Hepatocyte (in vitro differentiated cells): ENCODE results near the gene PVR.

ENCODE experiments used
- EZH2 ChIP-seq: fragments of 200-600 bp; sonication (generic); IDR thresholded peaks from 2 replicates; pipeline ENCODE4 v1.6.1; 2016; ENCODE audit warnings: antibody characterized with exemption, mild to moderate bottlenecking, borderline replicate concordance
- EZH2phosphoT487 ChIP-seq: fragments of 200-600 bp; sonication (generic); IDR thresholded peaks from one replicate; pipeline ENCODE4 v1.6.1; 2018; ENCODE audit warnings: antibody characterized with exemption, mild to moderate bottlenecking, low read depth, moderate library complexity; ENCODE audit not compliant: unreplicated experiment, severe bottlenecking
- TF ChIP-seq, protein P1 (sequence below): fragments of 200-600 bp; sonication (generic); IDR thresholded peaks from 2 replicates; pipeline ENCODE4 v1.5.1; 2016; ENCODE audit warnings: antibody characterized with exemption, mild to moderate bottlenecking; ENCODE audit not compliant: poor library complexity

DNA sequence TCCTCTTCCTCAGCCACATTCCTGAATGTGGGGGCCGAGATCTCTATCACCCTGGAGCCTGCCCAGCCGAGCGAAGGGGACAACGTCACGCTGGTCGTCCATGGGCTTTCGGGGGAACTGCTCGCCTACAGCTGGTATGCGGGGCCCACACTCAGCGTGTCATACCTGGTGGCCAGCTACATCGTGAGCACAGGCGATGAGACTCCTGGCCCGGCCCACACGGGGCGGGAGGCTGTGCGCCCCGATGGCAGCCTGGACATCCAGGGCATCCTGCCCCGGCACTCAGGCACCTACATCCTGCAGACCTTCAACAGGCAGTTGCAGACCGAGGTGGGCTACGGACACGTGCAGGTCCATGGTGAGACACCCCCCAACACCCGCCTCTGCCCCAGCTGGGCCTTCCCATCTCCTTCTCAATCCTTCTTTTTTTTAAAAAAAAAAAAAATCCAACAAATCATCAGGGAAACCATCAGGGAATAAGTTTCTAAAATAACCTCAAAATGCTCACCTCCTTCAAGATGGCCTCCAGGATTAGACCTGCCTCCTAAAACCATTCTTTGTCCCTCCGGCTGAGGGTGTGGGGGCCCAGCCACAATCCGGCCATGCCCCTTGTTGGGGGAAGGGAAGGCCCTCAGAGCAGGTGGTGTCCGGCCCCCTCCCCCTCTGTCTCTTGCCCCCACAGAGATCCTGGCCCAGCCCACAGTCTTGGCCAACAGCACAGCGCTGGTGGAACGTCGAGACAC lies 59.8 kb downstream of the PVR start:
- TF ChIP-seq, protein P1, sequence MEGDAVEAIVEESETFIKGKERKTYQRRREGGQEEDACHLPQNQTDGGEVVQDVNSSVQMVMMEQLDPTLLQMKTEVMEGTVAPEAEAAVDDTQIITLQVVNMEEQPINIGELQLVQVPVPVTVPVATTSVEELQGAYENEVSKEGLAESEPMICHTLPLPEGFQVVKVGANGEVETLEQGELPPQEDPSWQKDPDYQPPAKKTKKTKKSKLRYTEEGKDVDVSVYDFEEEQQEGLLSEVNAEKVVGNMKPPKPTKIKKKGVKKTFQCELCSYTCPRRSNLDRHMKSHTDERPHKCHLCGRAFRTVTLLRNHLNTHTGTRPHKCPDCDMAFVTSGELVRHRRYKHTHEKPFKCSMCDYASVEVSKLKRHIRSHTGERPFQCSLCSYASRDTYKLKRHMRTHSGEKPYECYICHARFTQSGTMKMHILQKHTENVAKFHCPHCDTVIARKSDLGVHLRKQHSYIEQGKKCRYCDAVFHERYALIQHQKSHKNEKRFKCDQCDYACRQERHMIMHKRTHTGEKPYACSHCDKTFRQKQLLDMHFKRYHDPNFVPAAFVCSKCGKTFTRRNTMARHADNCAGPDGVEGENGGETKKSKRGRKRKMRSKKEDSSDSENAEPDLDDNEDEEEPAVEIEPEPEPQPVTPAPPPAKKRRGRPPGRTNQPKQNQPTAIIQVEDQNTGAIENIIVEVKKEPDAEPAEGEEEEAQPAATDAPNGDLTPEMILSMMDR = no peak
- TF ChIP-seq EZH2 (no peak), EZH2phosphoT487 (no peak)
